A549 treated with Hydrocortisone at 1 μM for 4 hours (cell line): ENCODE results near the gene NPL. TPM values are rescaled to one million over a fixed set of nuclear protein-coding genes. Genes with fewer than 3 reads are reported as not detected.

ENCODE experiments used
- total RNA-seq: library from RNA; stranded (reverse); fragments of 200-300 nt; extraction: Qiagen RNA extraction; gene quantifications from 5 replicates; pipeline ENCODE4 v1.2.3, GENCODE V29; 2022

NPL gene
- 0.57 to 1.2 TPM (median 0.83 TPM) in 5 replicates for total RNA-seq

GRCh38 chr1:182789138-182790076, at the start of gene NPL:
TSS of gene NPL (plus strand) at chr1:182789773. CDS start at chr1:182794372, 4,599 bp downstream.

GRCh38 chr1:182839209-182840066, 49.9 kb downstream of the NPL start, which contains the start of gene DHX9:
TSS of gene DHX9 (plus strand) at chr1:182839347. CDS start at chr1:182842567, 3,220 bp downstream.

Other genes with a start within 250 kb of the NPL start
- 1.4 to 2.8 TPM (median 1.8 TPM) in 5 replicates for gene RNASEL, start 200.5 kb upstream of the NPL start, total RNA-seq
- 0.18 to 0.45 TPM (median 0.24 TPM) in 5 replicates for gene RGS16, start 185.4 kb upstream of the NPL start, total RNA-seq
- not detected in 5 replicates for gene RGS8, start 105.2 kb upstream of the NPL start, total RNA-seq
- 149 to 206 TPM (median 156 TPM) in 5 replicates for gene DHX9, start 49.6 kb downstream of the NPL start, total RNA-seq
- not detected in 5 replicates for gene SHCBP1L, start 163.4 kb downstream of the NPL start, total RNA-seq
- 84.0 to 143 TPM (median 107 TPM) in 5 replicates for gene LAMC1, start 233.6 kb downstream of the NPL start, total RNA-seq